GM20000 (cell line): ENCODE data around the gene SRR.

Experiments
- DNase-seq: peaks from one replicate; pipeline ENCODE4 v3.0.0; 2012; ENCODE audit warnings: low spot score
- CTCF ChIP-seq: IDR thresholded peaks from 2 replicates; pipeline ENCODE4 v1.5.1; 2012; ENCODE audit warnings: mild to moderate bottlenecking, control low read depth; ENCODE audit errors: extremely low read depth, missing control alignments

The SRR gene

GRCh38 chr17:2266045-2266864, 37.5 kb upstream of the SRR start:
- no peak for TF ChIP-seq CTCF
- DNase-seq = peak; percentile 64

GRCh38 chr17:2266865-2267228, 36.9 kb upstream of the SRR start:
- no peak for TF ChIP-seq CTCF
- no peak for DNase-seq

- TF ChIP-seq CTCF = no peak
- no peak for DNase-seq
Measured at GRCh38 chr17:2267354-2267753, 36.4 kb upstream of the SRR start.

GRCh38 chr17:2271985-2272702, 31.6 kb upstream of the SRR start:
- DNase-seq = no peak
- TF ChIP-seq CTCF = no peak

DNA sequence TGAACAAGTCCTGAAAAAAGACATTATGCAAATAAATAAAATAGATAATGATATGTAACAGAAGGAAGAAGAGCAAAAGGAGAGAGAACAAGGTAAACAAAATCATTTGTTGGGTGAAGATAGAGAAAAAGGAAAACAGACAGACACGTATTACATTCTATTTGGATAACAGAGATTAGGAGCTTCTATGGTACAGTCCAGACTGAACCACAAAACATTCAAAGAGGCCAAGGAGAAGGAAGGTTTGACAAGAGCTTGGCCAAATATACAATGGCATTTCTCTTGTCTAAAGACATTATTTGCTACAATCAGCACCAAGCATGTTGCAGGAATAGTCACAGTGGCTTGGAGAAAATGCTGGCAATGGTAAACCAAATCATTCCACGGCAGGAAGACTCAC, 29.3 kb upstream of the SRR start:
- no peak for TF ChIP-seq CTCF
- no peak for DNase-seq

DNA sequence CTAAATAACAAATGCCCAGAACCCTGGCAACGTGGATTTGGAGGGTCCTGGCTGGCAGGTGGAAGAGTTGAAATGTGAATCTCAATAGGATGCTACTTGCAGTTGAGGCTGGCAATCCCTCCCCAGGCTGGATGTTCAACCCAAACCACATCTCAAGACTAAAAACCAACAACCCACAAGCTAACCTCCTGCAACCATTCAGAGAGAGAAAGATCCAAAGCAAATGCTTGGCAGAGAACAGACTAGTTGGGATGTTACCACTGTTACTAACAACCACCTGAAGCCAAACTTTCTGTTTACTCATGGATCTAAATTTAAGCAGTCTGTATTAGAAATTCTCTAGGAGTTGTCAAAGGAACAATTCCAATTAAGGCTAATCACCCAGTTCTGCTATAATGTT, 28.0 kb upstream of the SRR start:
- DNase-seq = no peak
- TF ChIP-seq CTCF = no peak

DNA sequence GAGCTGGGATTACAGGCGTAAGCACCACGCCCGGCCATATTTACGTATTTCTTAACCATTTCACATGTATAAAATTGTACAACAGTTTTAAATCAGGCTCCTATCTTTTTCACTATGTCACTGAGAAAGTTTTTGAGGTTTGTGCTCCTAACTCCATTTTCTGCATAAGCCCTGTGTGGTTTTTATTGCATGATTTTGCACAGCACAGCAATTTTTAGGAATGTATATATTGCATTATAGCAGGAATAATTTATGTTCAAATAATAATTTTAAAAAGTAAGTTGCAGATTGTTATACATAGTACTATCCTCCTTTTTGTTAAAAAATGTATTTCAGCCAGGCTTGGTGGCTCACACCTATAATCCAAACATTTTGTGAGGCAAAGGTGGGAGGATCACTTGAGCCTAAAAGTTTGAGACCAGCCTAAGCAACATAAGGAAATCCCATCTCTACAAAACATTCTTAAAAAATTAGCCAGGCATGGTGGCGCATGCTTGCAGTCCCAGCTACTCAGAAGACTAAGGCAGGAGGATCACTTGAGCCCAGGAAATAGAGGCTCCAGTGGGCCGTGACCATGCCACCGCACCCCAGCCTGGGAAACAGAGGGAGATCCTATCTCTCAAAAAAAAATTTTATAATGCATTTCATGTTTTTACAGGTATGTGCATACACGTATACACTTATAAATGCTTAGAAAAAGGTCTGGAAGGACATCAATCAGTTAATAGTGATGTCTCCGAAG, 26.1 kb upstream of the SRR start:
- TF ChIP-seq CTCF = no peak
- DNase-seq = no peak
